HTERT RPE-1 (cell line): ENCODE data around the gene KCNJ4.

Source experiments
- in situ Hi-C: fragments of 300-500 bp; cut with MboI; formaldehyde crosslinking; loops from 4 replicates; pipeline ENCODE4 v1.14.3; 2020; ENCODE audit warnings: low sequenced_read_pairs

Gene KCNJ4

GRCh38 chr22:38455076-38455529 lies at the start of gene KCNJ4:
Gene KCNJ4 (minus strand): TSS chr22:38455199. CDS start chr22:38428132, 27,067 bp downstream.
- in situ Hi-C loops: no loop called here

GRCh38 chr22:38503021-38503420 lies 48.0 kb upstream of the KCNJ4 start:
- in situ Hi-C loops: no loop called here

DNA sequence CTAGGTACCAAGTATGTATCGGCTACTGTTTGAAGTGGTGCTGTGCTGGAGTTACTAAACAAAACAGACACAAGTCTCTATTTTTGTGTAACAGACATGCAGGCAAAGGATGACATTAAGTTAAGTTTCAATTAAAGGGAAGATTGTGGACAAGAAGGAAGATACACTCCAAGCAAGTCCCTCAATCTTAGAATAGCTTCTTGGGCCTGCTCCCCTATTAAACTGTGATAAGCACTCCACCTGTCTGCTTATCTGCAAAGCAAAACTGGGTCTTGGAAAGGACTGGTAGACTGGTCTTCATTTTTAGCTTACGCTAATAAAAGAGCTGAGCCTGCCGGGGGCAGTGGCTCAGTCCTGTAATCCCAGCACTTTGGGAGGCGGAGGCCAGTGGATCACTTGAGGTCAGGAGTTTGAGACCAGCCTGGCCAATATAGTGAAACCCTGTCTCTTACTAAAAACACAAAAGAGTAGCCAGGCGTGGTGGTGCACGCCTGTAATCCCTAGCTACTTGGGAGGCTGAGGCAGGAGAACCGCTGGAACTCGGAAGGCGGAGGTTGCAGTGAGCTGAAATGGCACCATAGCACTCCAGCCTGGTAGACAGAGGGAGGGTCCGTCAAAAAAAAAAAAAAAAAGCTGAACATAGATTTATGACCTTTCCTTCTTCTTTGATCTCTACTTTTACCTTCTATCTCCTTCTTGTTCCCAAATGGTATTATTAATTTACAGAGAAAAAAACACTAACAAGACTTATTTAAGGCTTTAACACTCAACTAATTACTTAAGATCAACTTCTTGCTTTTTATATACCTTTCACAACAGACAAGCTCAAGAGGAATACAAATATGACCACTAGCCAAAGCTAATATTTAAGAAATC lies 47.0 kb upstream of the KCNJ4 start:
- in situ Hi-C loops: no loop called here

GRCh38 chr22:38497869-38498268 lies 42.9 kb upstream of the KCNJ4 start:
- in situ Hi-C loops: no loop called here

- in situ Hi-C loops: no loop called here
Measured at GRCh38 chr22:38494939-38495338, 39.9 kb upstream of the KCNJ4 start.

GRCh38 chr22:38494498-38494897 lies 39.5 kb upstream of the KCNJ4 start:
- in situ Hi-C loops: no loop called here

DNA sequence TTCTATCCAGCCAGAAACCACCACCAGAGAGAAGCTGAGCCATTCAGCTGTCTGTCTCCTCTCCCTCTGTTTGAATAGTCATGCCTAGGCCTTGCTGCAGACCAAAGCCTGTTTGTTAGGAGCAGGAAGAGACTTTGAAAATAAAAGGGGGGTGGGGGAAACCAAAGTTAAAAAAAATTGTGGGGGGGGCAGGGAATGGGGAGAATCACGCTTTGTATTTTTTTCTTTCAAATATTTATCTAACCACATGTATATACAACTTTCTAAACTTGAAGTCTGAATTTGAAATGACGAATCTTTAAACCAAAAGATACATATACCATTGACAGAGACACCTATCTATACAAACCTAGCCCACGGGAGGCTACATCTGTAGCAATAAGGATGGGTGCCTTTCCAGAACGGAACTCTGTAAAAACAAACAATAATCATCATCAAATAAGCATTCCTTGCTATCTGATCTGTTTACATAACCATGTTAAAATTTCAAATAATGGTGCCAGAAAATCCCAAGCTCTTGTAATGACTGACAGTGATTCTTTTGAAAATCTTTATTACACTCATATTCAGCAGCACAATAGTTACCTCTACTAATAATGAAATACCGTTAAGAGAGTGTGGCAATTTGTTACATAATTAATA lies 36.8 kb upstream of the KCNJ4 start:
- in situ Hi-C loops: no loop called here

GRCh38 chr22:38490915-38491314 lies 35.9 kb upstream of the KCNJ4 start:
- in situ Hi-C loops: no loop called here

DNA sequence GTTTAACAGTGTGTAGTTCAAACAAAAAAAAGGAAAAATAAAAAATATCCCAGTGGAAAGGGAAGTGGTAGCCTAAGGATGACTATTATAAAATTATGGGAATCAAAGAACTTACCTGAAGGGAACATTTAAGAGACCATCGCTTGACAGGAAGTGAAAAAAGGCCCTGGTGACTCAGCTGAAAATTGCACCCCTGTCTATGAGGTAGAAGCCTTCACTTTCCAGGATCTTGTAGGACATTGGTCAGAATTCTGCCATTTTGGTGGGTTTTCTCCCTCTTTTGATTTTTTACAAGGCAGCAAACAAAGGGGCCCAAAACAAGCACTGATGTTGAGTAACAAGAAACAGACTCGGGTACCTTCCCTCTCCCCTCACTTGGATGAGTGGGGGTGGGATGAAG lies 35.5 kb upstream of the KCNJ4 start:
- in situ Hi-C loops: no loop called here

- in situ Hi-C loops: no loop called here
Measured at GRCh38 chr22:38489561-38490145, 34.7 kb upstream of the KCNJ4 start.

GRCh38 chr22:38489142-38489541 lies 34.1 kb upstream of the KCNJ4 start:
- in situ Hi-C loops: no loop called here

GRCh38 chr22:38487946-38488345 lies 32.9 kb upstream of the KCNJ4 start:
- in situ Hi-C loops: no loop called here

DNA sequence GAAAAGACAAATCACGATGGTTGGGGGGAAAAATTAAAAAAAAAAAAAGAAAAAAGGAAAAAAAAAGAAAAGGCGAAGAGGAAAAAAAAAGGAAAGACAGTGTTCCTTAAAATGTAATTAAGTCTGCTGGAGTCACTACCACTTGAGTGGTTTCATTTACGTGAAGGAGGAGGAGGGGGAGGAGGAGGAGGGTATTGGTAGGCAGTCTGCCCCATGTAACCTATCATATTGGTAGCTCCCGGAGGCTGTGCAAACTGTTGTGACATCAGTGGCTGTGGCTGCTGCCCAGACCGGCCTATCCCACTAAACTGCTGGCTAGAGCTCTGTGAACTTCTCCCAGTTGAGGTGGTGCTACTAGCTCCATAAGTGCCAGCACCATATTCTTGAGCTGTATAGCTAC lies 30.8 kb upstream of the KCNJ4 start:
- in situ Hi-C loops: no loop called here

GRCh38 chr22:38484244-38484643 lies 29.2 kb upstream of the KCNJ4 start:
- in situ Hi-C loops: no loop called here

- in situ Hi-C loops: no loop called here
Measured at GRCh38 chr22:38482662-38483308, 27.8 kb upstream of the KCNJ4 start.

DNA sequence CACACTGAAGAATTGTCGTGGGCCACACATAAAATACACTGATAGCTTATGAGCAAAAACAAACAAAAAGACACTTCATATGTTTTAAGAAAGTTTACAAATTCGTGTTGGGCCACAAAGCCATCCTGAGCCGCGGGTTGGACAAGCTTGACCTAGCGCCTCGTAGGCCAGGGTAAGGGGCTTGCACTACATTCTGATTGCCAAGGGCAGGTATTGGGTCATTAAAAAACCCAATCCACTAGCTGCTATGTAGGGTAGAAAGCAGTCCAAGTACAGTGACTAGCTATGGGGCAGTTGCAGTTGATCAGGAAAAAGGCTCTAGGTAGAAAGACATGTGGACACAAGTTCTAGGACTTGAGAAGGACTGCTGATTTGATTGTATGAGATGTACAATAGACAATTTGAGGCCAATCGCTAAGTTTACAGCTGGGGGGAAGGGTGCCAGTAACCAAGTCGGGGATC lies 26.9 kb upstream of the KCNJ4 start:
- in situ Hi-C loops: no loop called here

DNA sequence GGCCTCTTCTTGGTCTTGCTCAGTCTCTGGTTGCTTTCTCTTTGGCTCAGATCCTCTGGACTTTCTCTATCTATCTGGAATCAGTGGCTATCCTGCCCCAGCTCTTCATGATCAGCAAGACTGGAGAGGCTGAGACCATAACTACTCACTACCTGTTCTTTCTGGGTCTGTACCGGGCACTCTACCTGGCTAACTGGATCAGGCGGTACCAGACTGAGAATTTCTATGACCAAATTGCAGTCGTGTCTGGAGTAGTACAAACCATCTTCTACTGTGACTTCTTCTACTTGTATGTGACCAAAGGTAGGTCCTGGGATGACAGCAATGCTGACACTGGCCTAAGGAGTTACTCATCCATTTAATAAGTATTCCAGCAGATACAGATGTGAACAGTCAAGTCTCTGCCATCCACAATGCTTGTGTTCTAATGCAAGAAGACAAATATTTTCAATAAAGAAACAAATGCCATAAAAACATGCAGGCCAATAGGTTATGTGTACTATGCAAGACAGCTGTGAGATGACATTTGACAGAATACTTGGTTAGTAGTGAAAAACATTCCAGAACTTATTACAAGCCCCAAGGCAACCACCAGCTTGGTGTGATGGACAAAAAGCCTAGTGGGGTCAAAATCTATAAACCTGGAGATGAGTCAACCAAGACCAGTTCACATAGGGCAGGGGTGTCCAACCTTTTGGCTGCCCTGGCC lies 26.3 kb upstream of the KCNJ4 start:
- in situ Hi-C loops: no loop called here

- in situ Hi-C loops: no loop called here
Measured at GRCh38 chr22:38479096-38479837, 24.3 kb upstream of the KCNJ4 start.

- in situ Hi-C loops: no loop called here
Measured at GRCh38 chr22:38477585-38477984, 22.6 kb upstream of the KCNJ4 start.
